ENCODE measurements around the gene THADA. TPM values are rescaled to one million over a fixed set of nuclear protein-coding genes. Genes with fewer than 3 reads are reported as not detected.
A peak's percentile ranks its signal among the peaks of the same experiment; 100 is the strongest.

The THADA gene
- total RNA-seq, 1 experiment from 2014 or later: 20.1 TPM

DNA sequence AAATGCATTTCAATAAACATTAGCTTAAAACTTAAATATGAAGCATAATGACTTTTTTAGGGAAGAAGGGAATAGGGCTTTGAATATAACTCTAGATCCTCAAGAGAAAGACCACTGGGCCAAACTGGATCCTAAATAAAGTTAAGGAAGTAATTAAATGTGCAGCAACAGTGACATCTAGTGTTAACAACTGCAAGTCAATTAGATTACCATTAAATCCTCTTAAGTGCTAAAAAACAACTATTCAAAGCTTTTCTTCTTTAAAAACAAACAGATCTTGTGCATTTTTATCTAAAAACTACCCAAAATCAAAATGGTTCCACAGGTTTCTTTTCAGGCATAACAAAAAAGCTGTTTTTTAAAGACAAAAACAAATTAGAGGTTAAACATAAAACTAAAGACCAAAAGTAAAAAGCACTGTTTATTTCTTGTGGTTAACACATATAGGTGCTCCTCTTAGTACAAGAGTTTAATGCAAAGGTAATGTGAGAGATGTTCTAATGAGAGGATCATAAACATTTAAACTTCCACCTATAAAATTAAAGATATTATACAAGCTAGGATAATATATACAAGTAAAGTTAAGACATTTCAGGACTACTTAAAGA is 111.4 kb downstream of the THADA start:
- Histone ChIP-seq H4K5ac (ENCODE audit: insufficient read length, low read depth, low read length) (no peak overlapping the region), H4K20me1 (ENCODE audit: control insufficient read depth, insufficient read depth, insufficient read length) (no peaks in the 10 kb centered on the region), H3K23ac (ENCODE audit: insufficient read length, low read depth, low read length) (no peak overlapping the region), H2AK5ac (ENCODE audit: insufficient read length, low read length) (no peak overlapping the region), H3T11ph (ENCODE audit: low read length) (no peak overlapping the region), H3K18ac (ENCODE audit: insufficient read length, low read depth, low read length) (no peak overlapping the region), H3K14ac (ENCODE audit: insufficient read depth, low read length) (no peak overlapping the region), H3K56ac (ENCODE audit: insufficient read length, low read depth, low read length) (no peak overlapping the region), H2BK20ac (ENCODE audit: low read depth, low read length, poor library complexity, severe bottlenecking) (no peak overlapping the region), H2AFZ (ENCODE audit: low read length) (no peak overlapping the region), H3K4me1 (ENCODE audit: insufficient read depth, low read length) (no peaks in the 10 kb centered on the region), H3K23me2 (ENCODE audit: insufficient read length, low read depth, low read length, poor library complexity, severe bottlenecking) (no peaks in the 10 kb centered on the region), H3K27ac (ENCODE audit: insufficient read length, low read depth, low read length) (no peak overlapping the region), H2BK15ac (ENCODE audit: low read depth, low read length) (no peak overlapping the region), H3K9me3 (ENCODE audit: control insufficient read depth, low read depth, low read length) (no peaks in the 10 kb centered on the region), H2BK120ac (ENCODE audit: low read depth, low read length, poor library complexity, severe bottlenecking) (no peak overlapping the region), H3K9ac (ENCODE audit: extremely low read depth, insufficient read length, low read length) (no peak overlapping the region), H4K91ac (ENCODE audit: insufficient read length, low read depth, low read length) (no peak overlapping the region), H2BK12ac (ENCODE audit: insufficient read length, low read depth, low read length) (no peak overlapping the region), H3K79me1 (ENCODE audit: insufficient read depth, low read depth, low read length, poor library complexity, severe bottlenecking) (no peaks in the 10 kb centered on the region), H3K27me3 (ENCODE audit: insufficient read depth, low read length) (no peaks in the 10 kb centered on the region), H2BK5ac (ENCODE audit: insufficient read length, low read length) (no peak overlapping the region), H3K79me2 (ENCODE audit: insufficient read depth, low read length) (no peaks in the 10 kb centered on the region), H3K4me2 (ENCODE audit: insufficient read depth, insufficient read length, low read length) (no peak overlapping the region), H3K4ac (ENCODE audit: low read depth, low read length) (no peak overlapping the region), H4K8ac (replicated peaks; ENCODE audit: insufficient read length, low read depth, low read length) (no peak overlapping the region)
- Mint-ChIP-seq H3K27me3 (ENCODE audit: low read depth) (no peaks in the 10 kb centered on the region), H3K9me3 (no peaks in the 10 kb centered on the region), H3K27ac (no peak overlapping the region), H3K36me3 (ENCODE audit: insufficient read depth in 1 of 3, low read depth in 3 of 3) (no peaks in the 10 kb centered on the region; a peak in 2 of 7 replicates), H3K4me1 (peaks cover 6 to 10% of the 10 kb centered on the region in 2 experiments), H3K4me3 (no peak overlapping the region)
- DNase-seq: no peak
- TF ChIP-seq CTCF (conservative IDR thresholded peaks at IDR 0.05): peak; percentile 82

All from H9 (cell line).